CD4-positive, alpha-beta T cell treated with Interleukin-4 for 4 hours (primary cell): ENCODE results near the gene ACTR1B.
"Not testable (repeated sequence)": the region's sequence is repeated elsewhere in the genome, so short reads cannot be mapped to it uniquely, and the experiment has no call there.

Experiments used
- DNase-seq: peaks from one replicate; pipeline ENCODE4 v3.0.0-alpha.2; 2020

The ACTR1B gene

GRCh38 chr2:97657986-97658690, 5.7 kb downstream of the ACTR1B start:
- no peak for DNase-seq

DNA sequence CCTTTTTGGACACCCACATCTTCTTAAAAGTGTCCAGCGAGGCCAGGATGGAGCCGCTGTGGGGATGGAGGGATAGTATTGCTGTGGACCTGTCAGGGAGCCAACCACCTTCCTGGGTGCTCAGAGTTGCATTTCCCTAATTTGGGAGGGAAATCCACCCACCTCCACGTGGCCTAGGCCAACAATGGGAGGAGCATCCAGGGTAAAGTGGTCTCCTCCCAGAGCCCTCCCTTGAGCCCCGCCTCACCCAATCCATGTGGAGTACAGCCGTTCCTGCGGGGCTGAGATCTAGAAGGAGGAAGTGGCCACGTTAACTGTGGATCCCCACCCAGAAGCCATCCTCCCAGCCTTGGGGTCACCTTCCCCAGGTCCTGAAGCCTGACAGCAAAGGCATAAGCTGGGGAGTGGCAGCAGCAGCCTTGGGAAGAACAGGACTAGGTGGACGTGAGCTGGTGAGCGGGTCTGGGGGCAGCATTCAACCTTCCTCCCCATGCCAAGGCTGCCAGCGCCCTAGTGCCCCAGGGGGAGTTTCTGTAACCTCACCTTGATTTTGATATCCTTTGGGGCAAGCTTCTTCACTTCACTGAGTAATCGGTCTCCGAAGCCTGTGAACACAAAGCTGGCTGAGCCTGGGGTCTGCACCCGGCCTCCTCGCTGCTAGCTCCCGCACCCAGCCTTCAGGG, 6.8 kb downstream of the ACTR1B start:
- DNase-seq, result no peak

- DNase-seq, result no peak
These were observed 7.6 kb downstream of the ACTR1B start for GRCh38 chr2:97656129-97656755.

GRCh38 chr2:97654791-97655190, 9.1 kb downstream of the ACTR1B start:
- DNase-seq, result no peak

DNA sequence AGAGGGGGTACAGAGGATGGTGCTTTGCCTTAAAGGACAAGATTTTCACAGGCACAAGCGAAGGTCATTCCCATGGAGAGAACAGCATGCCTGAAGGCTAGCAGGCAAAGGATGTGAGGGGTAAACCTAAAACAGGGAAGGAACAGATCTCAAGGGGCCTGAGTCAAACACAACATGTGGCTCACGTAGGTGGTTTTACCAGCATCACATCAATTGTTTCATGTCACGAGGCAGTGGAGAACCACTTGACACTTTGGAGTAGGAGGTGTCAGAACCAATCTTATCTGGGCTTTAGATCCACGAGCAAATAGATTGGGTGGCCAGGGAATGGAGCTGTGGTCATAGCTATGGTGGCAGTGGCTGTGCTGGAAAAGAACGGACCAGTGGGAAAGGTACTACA, 9.5 kb downstream of the ACTR1B start:
- no peak for DNase-seq

DNA sequence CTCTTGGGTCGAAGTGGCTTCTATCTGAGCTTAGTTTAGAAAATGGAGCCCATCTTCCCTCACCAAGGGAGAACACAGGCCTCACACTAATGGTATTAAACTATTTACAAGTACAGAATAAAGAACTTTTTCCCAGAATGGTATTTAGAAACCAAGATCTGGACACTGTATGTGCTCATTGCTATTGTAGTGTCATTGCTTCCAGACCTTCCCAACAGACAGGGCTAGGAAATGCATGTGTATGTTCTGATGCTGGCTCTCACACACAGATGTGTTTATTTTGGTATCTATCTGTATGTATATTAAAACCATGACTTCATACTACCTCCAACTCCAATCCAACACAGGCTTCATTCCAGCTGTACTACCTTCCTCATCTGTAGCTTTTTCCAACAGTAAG, 10.0 kb downstream of the ACTR1B start:
- DNase-seq, result no peak

GRCh38 chr2:97653473-97653872, 10.4 kb downstream of the ACTR1B start:
- no peak for DNase-seq

GRCh38 chr2:97651114-97651513, 12.7 kb downstream of the ACTR1B start:
- DNase-seq, result no peak

DNA sequence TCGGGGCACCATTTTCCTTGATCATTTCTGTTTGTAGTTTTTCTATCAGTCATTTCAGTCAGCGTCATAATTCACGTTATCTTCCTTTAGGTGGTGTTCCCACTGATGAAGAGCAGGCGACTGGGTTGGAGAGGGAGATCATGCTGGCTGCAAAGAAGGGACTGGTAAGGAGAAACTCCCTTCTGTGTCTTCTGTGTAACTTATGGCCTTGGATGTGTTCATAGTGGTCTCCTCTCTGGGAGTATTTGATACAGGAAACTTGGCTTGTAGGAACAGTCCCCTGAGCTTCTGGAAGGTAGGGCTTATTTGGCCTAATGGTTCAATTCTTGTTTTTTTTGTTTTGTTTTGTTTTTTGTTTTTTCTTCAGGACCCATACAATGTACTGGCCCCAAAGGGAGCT, 16.9 kb downstream of the ACTR1B start:
- DNase-seq, result no peak

DNA sequence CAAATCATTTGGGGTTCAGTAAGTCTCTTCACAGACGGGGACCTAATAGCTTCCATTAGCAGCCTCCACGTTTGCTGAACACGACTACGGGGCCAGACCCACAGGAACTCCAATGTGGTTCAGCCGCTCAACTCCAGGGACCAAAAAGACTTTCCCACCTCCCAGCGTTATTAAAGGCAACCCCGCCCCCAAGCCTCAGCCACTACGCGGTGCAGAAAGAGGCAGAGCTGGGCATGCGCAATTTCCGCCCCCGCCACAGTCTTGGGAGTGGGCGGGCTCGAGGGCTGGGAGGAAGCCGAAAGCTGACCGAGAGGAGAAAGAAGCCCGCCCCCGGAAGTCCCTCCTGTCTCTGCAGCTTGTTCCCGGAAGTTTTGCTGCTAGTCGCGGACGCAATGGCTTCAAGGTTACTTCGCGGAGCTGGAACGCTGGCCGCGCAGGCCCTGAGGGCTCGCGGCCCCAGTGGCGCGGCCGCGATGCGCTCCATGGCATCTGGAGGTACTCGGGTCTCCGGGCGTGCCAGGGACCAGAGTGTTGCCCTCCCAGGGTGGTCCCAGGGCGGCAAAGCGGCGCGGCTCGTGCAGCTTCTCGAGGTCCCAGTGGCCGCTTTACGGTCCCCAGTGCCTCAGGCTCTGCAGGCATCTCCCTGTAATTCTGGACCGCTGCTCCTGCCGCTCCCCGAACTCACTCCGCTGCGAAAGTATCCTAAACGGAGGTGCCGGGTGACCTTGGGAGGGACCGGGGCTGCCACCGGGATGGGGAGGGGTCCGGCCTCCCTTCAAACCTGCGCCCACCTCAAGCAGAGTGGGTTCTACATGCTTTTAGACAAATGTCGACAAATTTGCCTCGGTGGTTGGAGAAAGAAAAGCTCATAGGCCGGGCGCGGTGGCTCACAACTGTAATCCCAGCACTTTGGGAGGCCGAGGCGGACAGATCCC, 17.9 kb downstream of the ACTR1B start, which contains the start of gene COX5B:
Gene COX5B, plus strand, starts transcription at position 368 of the 935 bp plus-strand sequence. Its CDS starts 25 bp downstream, at position 393.
- DNase-seq, result peak; percentile 97

- DNase-seq, result no peak
These were observed 18.6 kb downstream of the ACTR1B start for GRCh38 chr2:97645112-97645694.

DNA sequence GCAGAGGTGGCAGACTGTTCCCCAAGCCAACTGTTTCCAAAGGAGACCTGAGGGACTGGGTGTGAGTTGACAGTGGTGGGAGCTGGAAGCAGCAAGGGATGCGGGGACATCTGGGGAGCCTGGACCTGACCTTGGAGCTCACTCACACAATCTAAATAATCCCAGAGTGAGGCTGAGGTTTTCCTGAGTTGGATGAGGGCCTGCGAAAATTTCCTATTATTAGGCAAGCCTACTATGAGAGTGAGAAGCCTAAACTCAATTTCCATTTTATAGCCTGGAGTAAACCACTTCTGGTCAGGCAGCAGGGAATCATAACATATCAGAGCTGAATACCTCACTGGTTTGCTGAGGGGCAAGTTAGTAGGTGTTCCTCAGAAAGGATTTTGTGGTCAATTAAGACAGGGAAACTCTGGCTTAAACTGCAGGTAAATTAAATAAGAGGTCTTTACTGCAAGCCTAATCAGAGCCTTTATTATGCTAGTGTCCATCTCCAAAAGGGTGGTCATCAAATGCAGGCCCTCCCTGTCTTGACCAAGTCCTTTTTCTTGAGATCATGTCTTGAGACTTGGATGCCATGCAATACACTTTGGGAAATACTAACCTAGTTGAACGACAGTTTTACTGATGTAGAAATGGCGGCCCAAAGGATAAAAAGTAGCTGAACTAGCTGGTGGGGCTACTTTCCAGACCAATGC, 19.7 kb downstream of the ACTR1B start:
- DNase-seq, result no peak

- not testable (repeated sequence) for DNase-seq
These were observed 37.8 kb downstream of the ACTR1B start for GRCh38 chr2:97626049-97626430.

DNA sequence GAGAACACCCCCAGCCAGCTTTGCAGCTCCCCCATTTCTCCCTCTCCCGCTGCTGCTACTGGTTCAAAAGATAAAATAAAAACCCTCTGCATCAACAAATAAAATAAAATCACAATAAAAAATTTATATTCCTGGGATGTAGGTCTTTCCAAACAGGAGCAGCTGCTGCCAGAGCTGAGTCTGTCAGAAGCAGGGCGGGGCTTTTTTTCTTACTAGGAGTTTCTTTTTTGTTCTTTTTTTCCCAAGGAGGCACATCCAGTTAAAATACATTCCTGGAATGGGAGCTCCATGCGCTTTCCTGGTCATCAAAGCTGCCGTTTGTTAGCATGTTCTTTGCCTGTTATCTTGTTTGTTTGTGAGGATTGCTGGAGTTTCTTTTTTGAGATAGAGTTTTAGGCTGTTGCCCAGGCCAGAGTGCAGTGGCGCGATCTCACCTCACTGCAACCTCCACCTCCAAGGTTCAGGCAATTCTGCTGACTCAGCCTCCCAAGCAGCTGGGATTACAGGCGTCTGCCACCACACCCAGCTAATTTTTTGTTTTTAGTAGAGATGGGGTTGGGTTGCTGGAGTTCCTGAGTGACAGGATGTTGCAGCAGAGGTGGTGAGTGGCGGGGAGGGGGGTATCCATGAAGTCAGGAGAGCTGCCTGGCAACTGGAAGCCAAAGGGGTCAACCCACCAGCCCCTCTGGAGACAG, 38.3 kb downstream of the ACTR1B start:
- not testable (repeated sequence) for DNase-seq

- not testable (repeated sequence) for DNase-seq
These were observed 40.9 kb downstream of the ACTR1B start for GRCh38 chr2:97622976-97623375.

- not testable (repeated sequence) for DNase-seq
These were observed 43.4 kb downstream of the ACTR1B start for GRCh38 chr2:97620492-97620891.

DNA sequence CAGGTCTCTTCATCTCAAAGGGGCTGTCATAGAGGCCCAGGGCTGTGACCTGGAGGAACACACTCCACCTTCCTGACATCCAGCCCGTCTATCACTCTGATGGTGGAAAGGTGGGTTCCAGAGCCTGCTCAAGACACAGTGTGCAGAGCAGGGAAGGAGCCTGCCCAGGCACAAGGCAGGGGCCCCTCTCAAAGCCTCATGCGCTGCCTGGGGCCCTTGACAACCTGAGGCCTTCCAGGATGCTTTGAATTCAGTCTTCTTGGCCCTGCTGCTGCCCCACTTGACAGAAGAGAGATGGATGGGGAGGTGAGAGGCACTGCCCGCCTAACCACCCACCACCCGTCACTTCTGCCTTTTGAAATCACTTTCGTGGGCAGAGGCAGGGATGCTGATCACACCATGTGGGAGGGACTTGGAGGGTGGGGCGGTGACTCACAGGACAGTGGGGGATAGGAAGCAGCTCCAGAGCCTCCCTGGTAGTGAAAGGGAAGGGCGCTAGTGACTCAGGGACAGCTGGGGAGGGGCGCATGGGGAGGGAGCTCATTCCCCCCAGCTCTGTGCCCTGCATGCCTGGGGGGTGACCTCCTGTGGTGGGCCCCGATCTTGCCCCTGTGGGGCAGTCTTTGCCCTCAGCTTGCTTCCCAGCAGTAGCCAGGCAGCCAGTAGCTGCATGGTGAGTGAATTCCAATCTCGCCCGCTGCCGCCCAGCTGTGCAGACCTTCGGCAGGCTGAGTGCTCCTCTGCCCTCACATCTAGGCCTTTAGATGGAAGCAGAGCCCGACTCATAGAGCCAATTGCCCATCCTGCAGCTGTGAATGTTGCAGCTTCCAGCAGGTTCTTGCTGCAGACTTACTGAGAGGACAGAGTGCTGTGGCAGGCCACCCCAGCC, 44.7 kb downstream of the ACTR1B start:
- DNase-seq, result not testable (repeated sequence)

GRCh38 chr2:97617911-97618310, 45.9 kb downstream of the ACTR1B start:
- DNase-seq, result no peak

DNA sequence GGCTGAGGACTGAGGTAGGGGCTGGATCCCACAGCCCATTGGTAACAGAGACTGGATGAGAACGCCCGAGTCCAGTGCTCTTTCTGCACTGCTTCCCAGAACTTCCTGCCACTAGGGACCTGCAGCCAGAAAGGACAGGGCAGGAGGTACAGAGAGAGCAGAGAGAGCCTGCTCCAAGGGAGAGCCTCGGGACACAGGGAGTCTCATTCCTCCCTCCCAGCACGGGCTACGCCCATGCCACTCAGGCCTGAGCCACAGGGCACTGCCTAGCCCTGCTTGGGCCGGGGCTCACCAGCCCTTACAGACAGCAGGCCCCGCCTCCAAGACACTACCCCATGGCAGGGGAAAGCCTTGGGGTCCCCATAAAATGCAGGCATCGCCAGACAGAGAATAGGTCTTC, 48.1 kb downstream of the ACTR1B start:
- DNase-seq, result not testable (repeated sequence)

- not testable (repeated sequence) for DNase-seq
These were observed 51.9 kb downstream of the ACTR1B start for GRCh38 chr2:97611895-97612294.
